Suprapubic skin (tissue), 4 donors: ENCODE results near the gene DDTL.
"Not testable (repeated sequence)": the region's sequence is repeated elsewhere in the genome, so short reads cannot be mapped to it uniquely, and the experiment has no call there.

Experiments used
- EP300 ChIP-seq: sonication (generic); formaldehyde crosslinking; IDR thresholded peaks from one replicate; pipeline ENCODE4 v1.6.1; 2017; ENCODE audit warnings: antibody characterized with exemption
- POLR2A ChIP-seq, 2 donors: fragments of 450-650 bp; IDR thresholded peaks; one replicate each; pipeline ENCODE4 v1.6.1; 2017; ENCODE audit warnings: antibody characterized with exemption in 2 of 2, mild to moderate bottlenecking in 2 of 2, moderate library complexity in 2 of 2
- POLR2AphosphoS5 ChIP-seq, 3 donors: sonication (generic); formaldehyde crosslinking; IDR thresholded peaks; one replicate each; pipeline ENCODE4 v1.6.1; 2017; ENCODE audit warnings: antibody characterized with exemption in 3 of 3
- TF ChIP-seq, protein P1 (sequence below), 2 donors: fragments of 200-600 bp in 1 of 2; fragments of 450-650 bp in 1 of 2; sonication (generic) in 1 of 2; IDR thresholded peaks; one replicate each; pipeline ENCODE4 v1.5.1; 2016 to 2019; ENCODE audit warnings: antibody characterized with exemption in 2 of 2, mild to moderate bottlenecking in 1 of 2, moderate library complexity in 1 of 2

DNA sequence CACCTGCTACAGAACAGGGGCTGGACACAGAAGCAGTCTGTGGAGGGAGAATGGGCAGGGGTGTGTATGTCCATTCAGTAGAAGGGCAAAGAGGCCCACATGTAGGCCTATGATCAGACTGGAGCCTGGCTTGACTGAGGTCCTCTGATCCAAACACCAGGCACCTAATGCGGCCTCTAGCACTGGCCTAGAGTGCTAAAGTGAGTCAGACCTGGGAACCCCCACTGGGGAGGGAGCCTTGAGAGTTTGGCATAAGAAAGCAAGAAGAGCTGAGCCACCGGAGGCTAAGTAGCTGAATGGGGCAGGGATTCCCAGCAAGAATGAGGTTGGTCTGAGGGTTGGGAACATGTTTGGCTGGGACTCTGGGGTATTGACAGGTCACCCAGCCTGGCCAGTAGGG is 15.3 kb upstream of the DDTL start:
- TF ChIP-seq, protein P1, sequence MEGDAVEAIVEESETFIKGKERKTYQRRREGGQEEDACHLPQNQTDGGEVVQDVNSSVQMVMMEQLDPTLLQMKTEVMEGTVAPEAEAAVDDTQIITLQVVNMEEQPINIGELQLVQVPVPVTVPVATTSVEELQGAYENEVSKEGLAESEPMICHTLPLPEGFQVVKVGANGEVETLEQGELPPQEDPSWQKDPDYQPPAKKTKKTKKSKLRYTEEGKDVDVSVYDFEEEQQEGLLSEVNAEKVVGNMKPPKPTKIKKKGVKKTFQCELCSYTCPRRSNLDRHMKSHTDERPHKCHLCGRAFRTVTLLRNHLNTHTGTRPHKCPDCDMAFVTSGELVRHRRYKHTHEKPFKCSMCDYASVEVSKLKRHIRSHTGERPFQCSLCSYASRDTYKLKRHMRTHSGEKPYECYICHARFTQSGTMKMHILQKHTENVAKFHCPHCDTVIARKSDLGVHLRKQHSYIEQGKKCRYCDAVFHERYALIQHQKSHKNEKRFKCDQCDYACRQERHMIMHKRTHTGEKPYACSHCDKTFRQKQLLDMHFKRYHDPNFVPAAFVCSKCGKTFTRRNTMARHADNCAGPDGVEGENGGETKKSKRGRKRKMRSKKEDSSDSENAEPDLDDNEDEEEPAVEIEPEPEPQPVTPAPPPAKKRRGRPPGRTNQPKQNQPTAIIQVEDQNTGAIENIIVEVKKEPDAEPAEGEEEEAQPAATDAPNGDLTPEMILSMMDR (IDR thresholded peaks at IDR 0.05) = not testable (repeated sequence)
- not testable (repeated sequence) for TF ChIP-seq EP300; POLR2A (IDR thresholded peaks at IDR 0.05); POLR2AphosphoS5 (IDR thresholded peaks at IDR 0.05)
